Common myeloid progenitor, CD34-positive (primary cell): Measurements from ENCODE around the gene CCDC3.

ENCODE experiments used
- CTCF ChIA-PET: fragments of 350-600 bp; sonication (Branson Sonifier 250); formaldehyde crosslinking; loops from one replicate; lab custom pipeline; 2021; ENCODE audit warnings: antibody characterized with exemption; lab: Charles Lee
- POLR2A ChIA-PET: fragments of 350-600 bp; sonication (Branson Sonifier 250); formaldehyde crosslinking; loops from one replicate; lab custom pipeline; 2021; ENCODE audit warnings: antibody characterized with exemption; lab: Charles Lee
- DNase-seq, 3 donors: peaks; one replicate each; pipeline versions ENCODE4 v3.0.0 to v3.0.0-alpha.2; 2013
- H3K27ac ChIP-seq, 2 experiments: 1 replicate in 1 of 2; 2 replicates in 1 of 2; pipeline ENCODE4 v1.7.0; 2013; ENCODE audit warnings: inconsistent platforms in 2 of 2, low read length in 2 of 2, mild to moderate bottlenecking in 2 of 2, low read depth in 1 of 2, moderate library complexity in 1 of 2; ENCODE audit not compliant: severe bottlenecking in 2 of 2, insufficient read depth in 1 of 2, poor library complexity in 1 of 2
- H3K27me3 ChIP-seq, 5 experiments: replicated peaks in 2 of 5; 1 replicate in 3 of 5; 2 replicates in 2 of 5; pipeline versions ENCODE4 v1.6.1 to v1.7.0; 2013; ENCODE audit warnings: low read length in 4 of 5, mild to moderate bottlenecking in 2 of 5, moderate library complexity in 2 of 5, inconsistent platforms in 1 of 5; ENCODE audit not compliant: insufficient read depth in 5 of 5, control insufficient read depth in 4 of 5
- H3K36me3 ChIP-seq, 4 experiments: 1 replicate in 2 of 4; 2 replicates in 2 of 4; pipeline versions ENCODE4 v1.6.1 to v1.7.0; 2013; ENCODE audit warnings: low read length in 3 of 4, control low read depth in 1 of 4, mild to moderate bottlenecking in 1 of 4; ENCODE audit not compliant: control insufficient read depth in 4 of 4, insufficient read depth in 4 of 4
- H3K4me1 ChIP-seq, 4 experiments: 1 replicate in 3 of 4; 2 replicates in 1 of 4; pipeline versions ENCODE4 v1.6.1 to v1.7.1; 2013; ENCODE audit warnings: low read length in 3 of 4, mild to moderate bottlenecking in 3 of 4, control low read depth in 1 of 4, inconsistent platforms in 1 of 4, moderate library complexity in 1 of 4; ENCODE audit not compliant: control insufficient read depth in 4 of 4, insufficient read depth in 4 of 4; ENCODE audit errors: control extremely low read depth in 1 of 4
- H3K4me3 ChIP-seq, 7 experiments: 1 replicate in 4 of 7; 2 replicates in 3 of 7; pipeline versions ENCODE4 v1.5.1 to v1.7.0; 2013; ENCODE audit warnings: mild to moderate bottlenecking in 7 of 7, low read length in 6 of 7, moderate library complexity in 6 of 7, inconsistent platforms in 2 of 7, low read depth in 2 of 7, control low read depth in 1 of 7; ENCODE audit not compliant: insufficient read depth in 4 of 7, control insufficient read depth in 1 of 7; ENCODE audit errors: extremely low read depth in 1 of 7
- H3K9me3 ChIP-seq, 5 experiments: 1 replicate in 4 of 5; 2 replicates in 1 of 5; pipeline versions ENCODE4 v1.6.1 to v1.7.1; 2013; ENCODE audit warnings: low read length in 4 of 5, mild to moderate bottlenecking in 2 of 5, inconsistent platforms in 1 of 5, low read depth in 1 of 5, moderate library complexity in 1 of 5; ENCODE audit not compliant: control insufficient read depth in 4 of 5, insufficient read depth in 2 of 5; ENCODE audit errors: control extremely low read depth in 1 of 5
- WGBS: methylation state at CpG from one replicate; pipeline ENCODE4 v1.1.5; 2013; ENCODE audit not compliant: insufficient coverage; 5-methylcytosine and 5-hydroxymethylcytosine counted together

The CCDC3 gene

GRCh38 chr10:12971001-12971788 is 30.3 kb downstream of the CCDC3 start:
- no peak overlapping the region for H3K27ac ChIP-seq
- H3K4me3 ChIP-seq: no peak overlapping the region
- no peaks in the 10 kb centered on the region for H3K27me3 ChIP-seq
- no peaks in the 10 kb centered on the region for H3K36me3 ChIP-seq
- POLR2A ChIA-PET: no interaction called here
- H3K4me1 ChIP-seq: peaks cover 0 to 21% (median 14%) of the 10 kb centered on the region in 4 experiments
- no peak for DNase-seq
- 88% methylated on average over 13 of the region's 14 CpGs for WGBS
- CTCF ChIA-PET: no interaction called here
- peaks cover 0 to 16% (median 4%) of the 10 kb centered on the region in 5 experiments for H3K9me3 ChIP-seq

- peaks cover 0 to 17% (median 4%) of the 10 kb centered on the region in 5 experiments for H3K9me3 ChIP-seq
- H3K4me1 ChIP-seq: peaks cover 0 to 21% (median 14%) of the 10 kb centered on the region in 4 experiments
- 30% methylated on average over 2 of the region's 5 CpGs for WGBS
- H3K27me3 ChIP-seq: no peaks in the 10 kb centered on the region
- no peaks in the 10 kb centered on the region for H3K36me3 ChIP-seq
- CTCF ChIA-PET: no interaction called here
- H3K27ac ChIP-seq: peak overlapping the region; percentile 10 to 77
- POLR2A ChIA-PET: no interaction called here
- DNase-seq: peak; percentile 61 to 92 (median 89)
- H3K4me3 ChIP-seq: no peak overlapping the region
Measured at GRCh38 chr10:12969951-12970350, 31.6 kb downstream of the CCDC3 start.

DNA sequence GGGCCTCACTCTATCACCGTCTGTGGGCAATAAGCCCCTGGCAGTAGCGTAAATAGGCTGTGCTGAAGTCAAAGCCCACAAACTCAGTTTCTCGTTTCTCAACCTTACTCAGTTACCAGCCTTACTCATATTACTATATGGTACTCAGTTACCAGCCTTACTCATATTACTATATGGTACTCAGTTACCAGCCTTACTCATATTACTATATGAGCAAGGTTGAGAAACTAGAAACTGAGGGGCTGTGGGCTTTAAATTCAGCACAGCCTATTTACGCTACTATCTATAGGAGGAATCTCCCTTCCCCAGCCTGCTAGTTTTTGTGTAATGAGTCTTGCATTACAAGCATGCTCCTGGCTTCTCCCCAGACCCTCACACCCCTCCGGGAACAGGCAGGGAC is 35.4 kb downstream of the CCDC3 start:
- CTCF ChIA-PET: no interaction called here
- POLR2A ChIA-PET: no interaction called here
- Histone ChIP-seq H3K36me3 (no peaks in the 10 kb centered on the region), H3K4me3 (no peak overlapping the region), H3K9me3 (peaks cover 0 to 17% (median 4%) of the 10 kb centered on the region in 5 experiments), H3K27me3 (peaks cover 0 to 2% (median 0%) of the 10 kb centered on the region in 5 experiments), H3K4me1 (peaks cover 0 to 12% (median 7%) of the 10 kb centered on the region in 4 experiments), H3K27ac (no peak overlapping the region)
- 90% methylated on average over 5 of the region's 5 CpGs for WGBS
- no peak for DNase-seq

DNA sequence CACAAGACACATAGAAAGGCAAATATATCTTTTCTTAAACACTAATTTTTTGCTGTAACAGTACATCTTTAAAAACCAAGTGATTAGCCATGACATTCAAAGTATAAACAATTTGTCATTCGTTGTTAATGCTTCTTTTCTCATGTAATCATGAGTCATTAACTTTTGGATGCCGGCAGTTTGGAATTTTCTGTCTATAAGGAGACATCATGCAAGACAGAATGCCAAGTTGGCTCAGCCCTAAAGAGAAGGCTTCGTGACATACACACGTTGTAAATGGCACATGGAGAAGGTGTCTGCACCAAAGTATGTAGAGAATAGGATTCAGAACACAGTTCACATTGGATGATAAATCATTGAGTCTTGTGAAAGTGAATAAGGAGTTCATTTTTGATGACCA is 35.9 kb downstream of the CCDC3 start:
- Histone ChIP-seq H3K4me3 (no peak overlapping the region), H3K4me1 (peaks cover 0 to 9% (median 5%) of the 10 kb centered on the region in 4 experiments), H3K27me3 (peaks cover 0 to 2% (median 0%) of the 10 kb centered on the region in 5 experiments), H3K9me3 (peaks cover 0 to 17% (median 4%) of the 10 kb centered on the region in 5 experiments), H3K36me3 (no peaks in the 10 kb centered on the region), H3K27ac (no peak overlapping the region)
- DNase-seq: no peak
- ChIA-PET POLR2A (no interaction called here), CTCF (no interaction called here)
- 67% methylated on average over 3 of the region's 4 CpGs for WGBS

DNA sequence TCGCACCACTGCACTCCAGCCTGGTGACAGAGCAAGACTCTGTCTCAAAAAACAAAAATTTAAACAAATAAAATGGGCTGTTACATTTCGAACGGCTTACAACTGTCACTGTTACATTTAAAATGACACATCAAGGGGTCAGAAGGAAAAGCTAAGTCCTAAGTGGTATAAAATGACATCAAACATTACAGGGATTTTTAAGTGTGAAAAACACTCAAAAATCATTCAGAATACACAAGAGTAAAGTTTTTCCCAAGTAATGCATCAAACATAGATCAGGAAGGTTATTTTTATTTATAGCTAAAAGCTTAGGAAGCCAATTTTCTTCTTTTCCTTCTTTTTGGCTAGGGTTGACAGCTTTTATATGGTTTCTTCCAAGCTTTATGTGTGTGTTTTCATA is 39.0 kb downstream of the CCDC3 start:
- Histone ChIP-seq H3K4me3 (no peak overlapping the region), H3K4me1 (no peaks in the 10 kb centered on the region), H3K9me3 (peaks cover under 1 to 10% (median 4%) of the 10 kb centered on the region in 5 experiments), H3K36me3 (no peaks in the 10 kb centered on the region), H3K27me3 (peaks cover 0 to 2% (median 0%) of the 10 kb centered on the region in 5 experiments), H3K27ac (no peak overlapping the region)
- WGBS: no CpG with 5 or more reads among the region's 3 CpGs
- POLR2A ChIA-PET: no interaction called here
- DNase-seq: no peak
- CTCF ChIA-PET: interaction anchor here (0.8 to 1.2 kb wide), 2 partner anchors 10 to 13 kb away, joined by 3 read pairs; no protein-coding TSS in a partner anchor

GRCh38 chr10:12961416-12962205 is 39.9 kb downstream of the CCDC3 start:
- POLR2A ChIA-PET: no interaction called here
- DNase-seq: no peak
- Histone ChIP-seq H3K4me3 (no peak overlapping the region), H3K27me3 (peaks cover 0 to 2% (median 0%) of the 10 kb centered on the region in 5 experiments), H3K27ac (no peak overlapping the region), H3K4me1 (no peaks in the 10 kb centered on the region), H3K36me3 (no peaks in the 10 kb centered on the region), H3K9me3 (peaks cover 0 to 9% (median 3%) of the 10 kb centered on the region in 5 experiments)
- 90% methylated on average over 3 of the region's 7 CpGs for whole genome bisulfite sequencing
- CTCF ChIA-PET: interaction anchor here (1.2 kb wide), 1 partner anchor 14 kb away, joined by 3 read pairs; no protein-coding TSS in a partner anchor
